Measurements from ENCODE around the gene ANXA11. TPM values are rescaled to one million over a fixed set of nuclear protein-coding genes. Genes with fewer than 3 reads are reported as not detected.

The ANXA11 gene
- polyA plus RNA-seq, 1 donor from 2014 or later = not detected

DNA sequence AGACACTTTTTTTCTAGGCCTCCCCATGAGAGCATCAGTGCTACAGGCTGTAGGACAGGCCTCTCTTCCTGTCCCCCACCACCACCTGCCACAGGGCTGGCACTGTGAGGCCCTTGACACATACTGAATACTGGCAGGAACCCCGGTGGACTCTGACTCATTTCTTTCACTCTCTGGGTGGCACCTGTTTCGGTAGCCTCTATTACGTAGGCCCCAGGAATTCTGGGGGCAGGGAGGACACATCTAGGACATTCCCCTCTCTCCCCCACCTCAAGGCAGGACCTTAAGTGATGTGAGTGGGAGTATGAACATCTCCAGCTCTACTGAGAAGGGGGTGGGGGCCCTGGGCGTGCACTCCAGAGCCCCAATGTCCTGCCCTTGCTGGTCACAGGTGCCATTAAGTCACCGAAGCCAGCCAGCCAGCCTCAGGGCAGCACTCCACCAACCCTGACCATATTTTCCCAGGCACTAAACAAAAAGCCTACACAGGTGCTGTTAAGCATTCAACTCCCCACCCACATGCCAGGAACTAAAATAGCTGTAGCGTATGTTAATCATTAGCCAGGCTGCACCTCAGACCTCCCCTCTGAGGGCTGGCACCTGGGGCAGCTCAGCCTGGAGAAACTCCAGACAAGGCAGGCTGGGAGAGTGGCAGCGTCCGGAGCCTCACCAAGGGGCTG, 8.9 kb downstream of the ANXA11 start:
- H3K9me2 ChIP-seq (ENCODE audit: insufficient read depth, low read length) = no peaks in the 10 kb centered on the region
- no peaks in the 10 kb centered on the region for H3K27me3 ChIP-seq (ENCODE audit: insufficient read depth, low read depth, low read length)
- no peaks in the 10 kb centered on the region for H3F3A ChIP-seq (ENCODE audit: insufficient read depth, low read length, poor library complexity, severe bottlenecking)
- H4K20me1 ChIP-seq (ENCODE audit: insufficient read depth) = no peaks in the 10 kb centered on the region
- H3K9me3 ChIP-seq (ENCODE audit: low read length) = no peaks in the 10 kb centered on the region
- no peaks in the 10 kb centered on the region for H3K79me2 ChIP-seq (replicated peaks; ENCODE audit: insufficient read depth, low read length)
- no peak overlapping the region for H2AFZ ChIP-seq (ENCODE audit: low read depth, low read length)
- no peaks in the 10 kb centered on the region for H3K36me3 ChIP-seq (ENCODE audit: insufficient read depth, low read length)
- no peak overlapping the region for H3K9ac ChIP-seq (ENCODE audit: low read length)
- TF ChIP-seq SMC3 (conservative IDR thresholded peaks at IDR 0.05; ENCODE audit: poor library complexity) (no peak), RAD21 (conservative IDR thresholded peaks at IDR 0.05) (no peak), POLR2AphosphoS5 (IDR thresholded peaks at IDR 0.05) (no peak), EZH2 (IDR thresholded peaks at IDR 0.05; ENCODE audit: borderline replicate concordance, insufficient read depth, low read length, poor library complexity, severe bottlenecking) (no peak), MXI1 (conservative IDR thresholded peaks at IDR 0.05; ENCODE audit: poor library complexity, severe bottlenecking) (no peak), TAF1 (IDR thresholded peaks at IDR 0.05; ENCODE audit: low read depth) (no peak), EP300 (conservative IDR thresholded peaks at IDR 0.05; ENCODE audit: poor library complexity, severe bottlenecking) (no peak)
- TF ChIP-seq, protein P1, sequence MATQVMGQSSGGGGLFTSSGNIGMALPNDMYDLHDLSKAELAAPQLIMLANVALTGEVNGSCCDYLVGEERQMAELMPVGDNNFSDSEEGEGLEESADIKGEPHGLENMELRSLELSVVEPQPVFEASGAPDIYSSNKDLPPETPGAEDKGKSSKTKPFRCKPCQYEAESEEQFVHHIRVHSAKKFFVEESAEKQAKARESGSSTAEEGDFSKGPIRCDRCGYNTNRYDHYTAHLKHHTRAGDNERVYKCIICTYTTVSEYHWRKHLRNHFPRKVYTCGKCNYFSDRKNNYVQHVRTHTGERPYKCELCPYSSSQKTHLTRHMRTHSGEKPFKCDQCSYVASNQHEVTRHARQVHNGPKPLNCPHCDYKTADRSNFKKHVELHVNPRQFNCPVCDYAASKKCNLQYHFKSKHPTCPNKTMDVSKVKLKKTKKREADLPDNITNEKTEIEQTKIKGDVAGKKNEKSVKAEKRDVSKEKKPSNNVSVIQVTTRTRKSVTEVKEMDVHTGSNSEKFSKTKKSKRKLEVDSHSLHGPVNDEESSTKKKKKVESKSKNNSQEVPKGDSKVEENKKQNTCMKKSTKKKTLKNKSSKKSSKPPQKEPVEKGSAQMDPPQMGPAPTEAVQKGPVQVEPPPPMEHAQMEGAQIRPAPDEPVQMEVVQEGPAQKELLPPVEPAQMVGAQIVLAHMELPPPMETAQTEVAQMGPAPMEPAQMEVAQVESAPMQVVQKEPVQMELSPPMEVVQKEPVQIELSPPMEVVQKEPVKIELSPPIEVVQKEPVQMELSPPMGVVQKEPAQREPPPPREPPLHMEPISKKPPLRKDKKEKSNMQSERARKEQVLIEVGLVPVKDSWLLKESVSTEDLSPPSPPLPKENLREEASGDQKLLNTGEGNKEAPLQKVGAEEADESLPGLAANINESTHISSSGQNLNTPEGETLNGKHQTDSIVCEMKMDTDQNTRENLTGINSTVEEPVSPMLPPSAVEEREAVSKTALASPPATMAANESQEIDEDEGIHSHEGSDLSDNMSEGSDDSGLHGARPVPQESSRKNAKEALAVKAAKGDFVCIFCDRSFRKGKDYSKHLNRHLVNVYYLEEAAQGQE (IDR thresholded peaks at IDR 0.05; ENCODE audit: borderline replicate concordance) = no peak
- TF ChIP-seq, protein P2, sequence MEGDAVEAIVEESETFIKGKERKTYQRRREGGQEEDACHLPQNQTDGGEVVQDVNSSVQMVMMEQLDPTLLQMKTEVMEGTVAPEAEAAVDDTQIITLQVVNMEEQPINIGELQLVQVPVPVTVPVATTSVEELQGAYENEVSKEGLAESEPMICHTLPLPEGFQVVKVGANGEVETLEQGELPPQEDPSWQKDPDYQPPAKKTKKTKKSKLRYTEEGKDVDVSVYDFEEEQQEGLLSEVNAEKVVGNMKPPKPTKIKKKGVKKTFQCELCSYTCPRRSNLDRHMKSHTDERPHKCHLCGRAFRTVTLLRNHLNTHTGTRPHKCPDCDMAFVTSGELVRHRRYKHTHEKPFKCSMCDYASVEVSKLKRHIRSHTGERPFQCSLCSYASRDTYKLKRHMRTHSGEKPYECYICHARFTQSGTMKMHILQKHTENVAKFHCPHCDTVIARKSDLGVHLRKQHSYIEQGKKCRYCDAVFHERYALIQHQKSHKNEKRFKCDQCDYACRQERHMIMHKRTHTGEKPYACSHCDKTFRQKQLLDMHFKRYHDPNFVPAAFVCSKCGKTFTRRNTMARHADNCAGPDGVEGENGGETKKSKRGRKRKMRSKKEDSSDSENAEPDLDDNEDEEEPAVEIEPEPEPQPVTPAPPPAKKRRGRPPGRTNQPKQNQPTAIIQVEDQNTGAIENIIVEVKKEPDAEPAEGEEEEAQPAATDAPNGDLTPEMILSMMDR (IDR thresholded peaks at IDR 0.05; ENCODE audit: poor library complexity, severe bottlenecking) = no peak
- H3K27ac ChIP-seq (ENCODE audit: low read length) = no peak overlapping the region
- H3K4me2 ChIP-seq (ENCODE audit: low read length) = no peak overlapping the region
- H3K4me3 ChIP-seq (ENCODE audit: low read length) = no peak overlapping the region

DNA sequence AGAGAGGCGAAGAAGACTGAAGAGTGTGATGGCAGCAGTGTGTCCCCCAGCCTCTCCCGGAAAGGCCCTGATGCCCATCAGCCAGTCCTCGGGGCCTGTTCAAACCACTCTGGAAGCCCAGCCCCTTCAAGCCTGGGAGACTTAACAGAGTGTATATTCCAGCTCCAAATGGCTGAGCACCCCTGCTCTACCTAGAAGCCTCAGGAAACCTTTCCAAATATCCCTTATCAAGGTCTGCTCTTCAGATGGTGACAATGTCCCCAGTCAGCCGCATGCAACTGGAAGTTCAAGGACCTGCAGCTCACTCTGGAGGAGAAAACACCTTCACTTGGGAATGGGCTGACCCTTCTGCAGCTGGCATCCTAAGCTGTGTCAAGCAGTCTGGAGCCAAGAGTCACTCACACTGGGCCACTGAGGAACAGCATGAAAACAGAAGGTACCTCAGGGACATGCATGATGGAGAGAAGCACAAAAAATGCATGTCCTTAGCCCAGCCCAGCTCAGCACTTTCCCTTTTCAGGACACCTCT, 10.2 kb downstream of the ANXA11 start:
- H3K9me2 ChIP-seq (ENCODE audit: insufficient read depth, low read length) = no peaks in the 10 kb centered on the region
- no peak overlapping the region for H3K4me3 ChIP-seq (ENCODE audit: low read length)
- TF ChIP-seq POLR2AphosphoS5 (IDR thresholded peaks at IDR 0.05) (no peak), EP300 (conservative IDR thresholded peaks at IDR 0.05; ENCODE audit: poor library complexity, severe bottlenecking) (no peak), RAD21 (conservative IDR thresholded peaks at IDR 0.05) (no peak)
- TF ChIP-seq, protein P1 (IDR thresholded peaks at IDR 0.05; ENCODE audit: borderline replicate concordance) = no peak
- H3K9me3 ChIP-seq (ENCODE audit: low read length) = no peaks in the 10 kb centered on the region
- no peaks in the 10 kb centered on the region for H4K20me1 ChIP-seq (ENCODE audit: insufficient read depth)
- no peak overlapping the region for H3K4me2 ChIP-seq (ENCODE audit: low read length)
- no peak overlapping the region for H2AFZ ChIP-seq (ENCODE audit: low read depth, low read length)
- H3K27ac ChIP-seq (ENCODE audit: low read length) = no peak overlapping the region
- H3K9ac ChIP-seq (ENCODE audit: low read length) = no peak overlapping the region
- no peaks in the 10 kb centered on the region for H3F3A ChIP-seq (ENCODE audit: insufficient read depth, low read length, poor library complexity, severe bottlenecking)
- no peaks in the 10 kb centered on the region for H3K36me3 ChIP-seq (ENCODE audit: insufficient read depth, low read length)
- no peaks in the 10 kb centered on the region for H3K79me2 ChIP-seq (replicated peaks; ENCODE audit: insufficient read depth, low read length)
- H3K27me3 ChIP-seq (ENCODE audit: insufficient read depth, low read depth, low read length) = no peaks in the 10 kb centered on the region
